ENCODE results near the gene ABI3.

GRCh38 chr17:49195751-49196150, 14.8 kb upstream of the ABI3 start:
- TF ChIP-seq CTCF (IDR thresholded peaks at IDR 0.05) (no peak), POLR2A (IDR thresholded peaks at IDR 0.05) (no peak), POLR2AphosphoS5 (IDR thresholded peaks at IDR 0.05) (no peak)
